HL-60/S4 treated with retinoic acid at 250 ng/mL for 4 days and 3 days (cell line): Measurements from ENCODE around the gene SFXN4.
"Not testable (repeated sequence)": the region's sequence is repeated elsewhere in the genome, so short reads cannot be mapped to it uniquely, and the experiment has no call there.

Experiments
- in situ Hi-C: fragments of 300-500 bp; cut with MboI; formaldehyde crosslinking; loops from 2 replicates; pipeline ENCODE4 v1.7.0; 2022; ENCODE audit warnings: low sequenced_read_pairs

The SFXN4 gene

GRCh38 chr10:119149729-119150128 lies 15.8 kb downstream of the SFXN4 start:
- in situ Hi-C loops = no loop called here

- in situ Hi-C loops = no loop called here
These were observed 16.4 kb downstream of the SFXN4 start for GRCh38 chr10:119149157-119149556.

- in situ Hi-C loops = no loop called here
These were observed 21.9 kb downstream of the SFXN4 start for GRCh38 chr10:119143657-119144056.

- in situ Hi-C loops = no loop called here
These were observed 24.8 kb downstream of the SFXN4 start for GRCh38 chr10:119140603-119141245.

GRCh38 chr10:119139464-119140067 lies 25.9 kb downstream of the SFXN4 start:
- in situ Hi-C loops = no loop called here

GRCh38 chr10:119138346-119139306 lies 26.9 kb downstream of the SFXN4 start:
- in situ Hi-C loops = no loop called here

GRCh38 chr10:119137878-119138277 lies 27.6 kb downstream of the SFXN4 start:
- in situ Hi-C loops = not testable (repeated sequence)

GRCh38 chr10:119136084-119136483 lies 29.4 kb downstream of the SFXN4 start:
- in situ Hi-C loops = no loop called here

- in situ Hi-C loops = no loop called here
These were observed 30.0 kb downstream of the SFXN4 start for GRCh38 chr10:119135513-119135881.

GRCh38 chr10:119133949-119134348 lies 31.6 kb downstream of the SFXN4 start:
- in situ Hi-C loops = no loop called here

- in situ Hi-C loops = no loop called here
These were observed 32.8 kb downstream of the SFXN4 start for GRCh38 chr10:119132521-119133345.

GRCh38 chr10:119131512-119132240 lies 33.8 kb downstream of the SFXN4 start:
- in situ Hi-C loops = no loop called here

- in situ Hi-C loops = no loop called here
These were observed 35.8 kb downstream of the SFXN4 start for GRCh38 chr10:119129721-119130120.

GRCh38 chr10:119125942-119126341 lies 39.6 kb downstream of the SFXN4 start:
- in situ Hi-C loops = no loop called here

- in situ Hi-C loops = no loop called here
These were observed 44.6 kb downstream of the SFXN4 start for GRCh38 chr10:119120875-119121274.

- in situ Hi-C loops = no loop called here
These were observed 45.1 kb downstream of the SFXN4 start for GRCh38 chr10:119120413-119120867.

- in situ Hi-C loops = no loop called here
These were observed 46.1 kb downstream of the SFXN4 start for GRCh38 chr10:119119400-119119799.

- in situ Hi-C loops = no loop called here
These were observed 47.3 kb downstream of the SFXN4 start for GRCh38 chr10:119118231-119118630.

GRCh38 chr10:119116326-119116951 lies 49.1 kb downstream of the SFXN4 start:
- in situ Hi-C loops = no loop called here

- in situ Hi-C loops = no loop called here
These were observed 49.6 kb downstream of the SFXN4 start for GRCh38 chr10:119115926-119116325.
